GM21786 (cell line): ENCODE data around the gene CMIP.

Experiments used
- ATAC-seq: cut with Tn5 transposase; IDR thresholded peaks from one replicate; pipeline ENCODE4 v1.9.1; 2021; ENCODE audit not compliant: unreplicated experiment

CMIP gene

GRCh38 chr16:81694494-81695280, 250.1 kb downstream of the CMIP start:
- ATAC-seq: no peak

GRCh38 chr16:81695321-81696165, 250.9 kb downstream of the CMIP start:
- no peak for ATAC-seq

- ATAC-seq: no peak
These were observed 251.8 kb downstream of the CMIP start for GRCh38 chr16:81696166-81696960.

- ATAC-seq: no peak
These were observed 252.5 kb downstream of the CMIP start for GRCh38 chr16:81696961-81697615.

- no peak for ATAC-seq
These were observed 253.2 kb downstream of the CMIP start for GRCh38 chr16:81697616-81698309.

- no peak for ATAC-seq
These were observed 253.7 kb downstream of the CMIP start for GRCh38 chr16:81698310-81698641.

GRCh38 chr16:81699596-81699995, 255.0 kb downstream of the CMIP start:
- no peak for ATAC-seq

GRCh38 chr16:81700071-81700779, 255.6 kb downstream of the CMIP start:
- ATAC-seq: no peak

- ATAC-seq: no peak
These were observed 256.2 kb downstream of the CMIP start for GRCh38 chr16:81700780-81701165.

GRCh38 chr16:81701296-81701970, 256.8 kb downstream of the CMIP start:
- ATAC-seq: no peak

- ATAC-seq: no peak
These were observed 257.9 kb downstream of the CMIP start for GRCh38 chr16:81702506-81702905.

GRCh38 chr16:81703177-81704155, 258.9 kb downstream of the CMIP start:
- ATAC-seq: no peak

GRCh38 chr16:81705261-81705660, 260.7 kb downstream of the CMIP start:
- no peak for ATAC-seq

- no peak for ATAC-seq
These were observed 262.0 kb downstream of the CMIP start for GRCh38 chr16:81706327-81707295.

- ATAC-seq: no peak
These were observed 263.0 kb downstream of the CMIP start for GRCh38 chr16:81707411-81708265.
